Fibroblast of mammary gland (primary cell): ENCODE results near the gene NAPB.

Source experiments
- DNase-seq: peaks from one replicate; pipeline ENCODE4 v3.0.0-alpha.2; 2010; ENCODE audit warnings: low read depth
- H3K4me3 ChIP-seq: 2 replicates; pipeline ENCODE4 v1.5.1; 2011; ENCODE audit warnings: low read depth, mild to moderate bottlenecking, low read length, moderate library complexity; ENCODE audit not compliant: control insufficient read depth
- TF ChIP-seq, protein P1 (sequence below): conservative IDR thresholded peaks from 2 replicates; pipeline ENCODE4 v1.5.1; 2011; ENCODE audit warnings: low read depth, low read length, inconsistent platforms; ENCODE audit not compliant: control insufficient read depth, insufficient read depth

Gene NAPB

DNA sequence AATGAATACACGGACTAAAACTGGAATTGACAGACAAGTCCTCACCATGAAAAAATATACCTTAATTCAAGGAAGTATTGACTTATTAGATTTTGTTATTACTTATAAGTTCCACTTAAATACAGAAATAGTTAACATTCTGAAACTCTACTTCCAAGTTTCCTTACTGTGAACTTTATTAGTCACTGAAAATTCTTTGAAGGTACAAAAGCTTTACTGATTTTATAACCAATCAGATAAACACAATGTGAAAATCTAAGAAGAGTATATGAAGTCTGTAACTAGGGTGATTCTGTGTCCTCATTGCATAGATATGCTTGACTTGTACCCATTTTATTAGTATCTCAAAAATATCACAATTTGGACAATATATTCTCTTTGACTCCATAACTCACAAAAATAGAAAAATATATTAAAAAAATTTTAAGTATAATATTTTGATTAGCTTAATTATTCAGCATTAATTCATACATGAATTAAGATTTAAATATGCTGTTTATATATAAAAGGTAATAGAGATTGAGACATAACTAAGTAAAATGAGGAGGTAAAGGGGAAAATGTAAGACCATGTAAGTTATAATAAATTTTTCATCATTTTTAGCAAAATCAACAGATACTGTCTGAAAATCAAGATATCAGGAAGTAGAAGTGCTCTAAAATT lies 6.6 kb downstream of the NAPB start:
- no peak for DNase-seq
- no peak overlapping the region for H3K4me3 ChIP-seq
- TF ChIP-seq, protein P1, sequence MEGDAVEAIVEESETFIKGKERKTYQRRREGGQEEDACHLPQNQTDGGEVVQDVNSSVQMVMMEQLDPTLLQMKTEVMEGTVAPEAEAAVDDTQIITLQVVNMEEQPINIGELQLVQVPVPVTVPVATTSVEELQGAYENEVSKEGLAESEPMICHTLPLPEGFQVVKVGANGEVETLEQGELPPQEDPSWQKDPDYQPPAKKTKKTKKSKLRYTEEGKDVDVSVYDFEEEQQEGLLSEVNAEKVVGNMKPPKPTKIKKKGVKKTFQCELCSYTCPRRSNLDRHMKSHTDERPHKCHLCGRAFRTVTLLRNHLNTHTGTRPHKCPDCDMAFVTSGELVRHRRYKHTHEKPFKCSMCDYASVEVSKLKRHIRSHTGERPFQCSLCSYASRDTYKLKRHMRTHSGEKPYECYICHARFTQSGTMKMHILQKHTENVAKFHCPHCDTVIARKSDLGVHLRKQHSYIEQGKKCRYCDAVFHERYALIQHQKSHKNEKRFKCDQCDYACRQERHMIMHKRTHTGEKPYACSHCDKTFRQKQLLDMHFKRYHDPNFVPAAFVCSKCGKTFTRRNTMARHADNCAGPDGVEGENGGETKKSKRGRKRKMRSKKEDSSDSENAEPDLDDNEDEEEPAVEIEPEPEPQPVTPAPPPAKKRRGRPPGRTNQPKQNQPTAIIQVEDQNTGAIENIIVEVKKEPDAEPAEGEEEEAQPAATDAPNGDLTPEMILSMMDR: no peak

DNA sequence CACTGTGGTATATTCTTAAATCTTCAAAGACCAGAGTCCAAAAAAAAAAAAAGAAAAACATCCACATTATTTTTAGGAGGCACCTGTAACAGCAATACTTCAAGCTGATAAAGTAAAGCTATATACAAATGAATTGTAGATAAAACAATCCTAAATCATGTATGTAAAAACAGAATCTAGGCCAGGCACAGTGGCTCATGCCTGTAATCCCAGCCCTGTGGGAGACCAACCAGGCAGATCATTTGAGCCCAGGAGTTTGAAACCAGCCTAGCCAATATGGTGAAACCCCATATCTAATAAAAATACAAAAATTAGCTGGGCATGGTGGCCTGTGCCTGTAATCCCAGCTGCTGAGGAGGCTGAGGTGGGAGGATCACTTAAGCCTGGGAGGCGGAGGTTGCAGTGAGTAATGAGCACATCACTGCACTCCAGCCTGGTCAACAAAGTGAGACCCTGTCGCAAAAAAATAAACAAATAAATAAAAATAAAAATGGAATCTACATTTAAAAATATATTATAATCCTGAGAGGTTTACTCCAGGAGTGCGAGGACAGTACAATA lies 7.3 kb downstream of the NAPB start:
- TF ChIP-seq, protein P1: no peak
- DNase-seq: no peak
- no peak overlapping the region for H3K4me3 ChIP-seq

DNA sequence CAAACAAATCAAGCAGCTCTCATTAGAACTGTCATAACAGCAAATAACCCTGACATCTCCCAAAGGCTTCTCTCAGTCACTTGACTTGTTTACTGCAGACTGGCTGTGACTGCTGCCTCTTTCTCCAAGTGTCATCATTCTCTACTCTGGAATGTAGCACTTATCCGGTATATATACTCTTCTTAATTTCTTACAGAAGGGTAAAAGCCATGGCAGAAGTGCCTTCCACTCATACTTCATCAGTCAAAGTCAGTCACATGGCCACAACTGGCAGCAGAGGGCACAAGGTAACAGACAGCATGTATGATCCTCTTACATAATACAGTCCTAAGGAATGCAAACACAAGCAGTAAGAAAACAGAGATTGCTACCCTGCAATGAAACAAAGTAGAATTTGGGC lies 9.3 kb downstream of the NAPB start:
- no peak for DNase-seq

GRCh38 chr20:23410916-23411695 lies 10.2 kb downstream of the NAPB start:
- H3K4me3 ChIP-seq: no peak overlapping the region
- no peak for DNase-seq
- TF ChIP-seq, protein P1: no peak

More for the DNA sequence above, 9.3 kb downstream of the NAPB start:
- H3K4me3 ChIP-seq: no peak overlapping the region
- TF ChIP-seq, protein P1: no peak

DNA sequence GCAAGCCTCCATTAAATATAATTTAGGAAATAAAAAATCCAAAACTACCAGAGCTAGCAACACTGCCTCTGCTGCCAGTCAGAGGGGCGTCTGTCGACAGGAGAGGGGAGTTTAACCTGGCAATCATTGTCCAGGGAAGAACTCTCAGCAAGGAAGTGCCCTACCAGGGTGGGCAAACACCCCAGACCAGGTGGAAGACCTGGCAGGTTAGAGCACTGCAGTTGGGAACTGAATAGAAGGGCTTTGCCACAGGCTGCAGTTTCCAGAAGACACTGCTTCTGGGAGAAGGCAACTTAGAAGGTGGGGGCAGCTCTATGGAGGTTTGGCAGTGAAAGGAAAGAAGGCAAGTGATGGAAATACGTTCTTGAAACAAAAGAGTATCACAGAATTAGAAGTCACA lies 11.5 kb downstream of the NAPB start:
- TF ChIP-seq, protein P1: no peak
- no peak overlapping the region for H3K4me3 ChIP-seq
- no peak for DNase-seq

DNA sequence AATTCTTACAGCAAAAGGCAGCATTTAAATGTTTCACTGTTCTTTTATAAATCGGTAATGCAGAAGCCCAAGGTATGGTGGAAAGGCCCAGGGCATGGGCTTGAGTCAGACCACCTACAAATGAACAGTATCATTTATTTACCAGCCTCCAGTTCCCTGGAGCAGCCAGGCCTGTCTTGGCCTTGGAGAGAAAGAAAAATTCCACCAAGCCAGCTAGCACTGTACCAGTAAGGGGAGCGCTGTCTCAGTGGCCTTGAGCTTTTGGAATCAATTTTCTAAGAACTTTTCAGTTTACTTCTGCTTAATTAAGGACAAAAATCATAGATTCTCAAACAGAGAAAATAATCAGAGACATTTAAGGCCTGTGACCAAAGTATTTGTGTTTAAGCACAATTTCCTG lies 12.3 kb downstream of the NAPB start:
- no peak for DNase-seq
- TF ChIP-seq, protein P1: no peak
- H3K4me3 ChIP-seq: no peak overlapping the region
